Stimulated activated CD8-positive, alpha-beta memory T cell treated with anti-CD3 and anti-CD28 coated beads, Interleukin-4, amount 100 ng/mL, for 1 hour (primary cell): ENCODE results near the gene MAPK1.
"Not testable (repeated sequence)": the region's sequence is repeated elsewhere in the genome, so short reads cannot be mapped to it uniquely, and the experiment has no call there.

Experiments used
- DNase-seq, 2 donors: peaks; one replicate each; pipeline ENCODE4 v3.0.0-alpha.2; 2020; ENCODE audit warnings: low read depth in 2 of 2, low spot score in 1 of 2

The MAPK1 gene

GRCh38 chr22:21867528-21868266 is at the start of gene MAPK1:
Gene MAPK1 (minus strand): TSS chr22:21867645. CDS start chr22:21867440, 205 bp downstream.
- DNase-seq: peak; percentile 80 to 90

GRCh38 chr22:21916309-21916918 is 49.0 kb upstream of the MAPK1 start:
- DNase-seq: no peak

- no peak for DNase-seq
Observed at GRCh38 chr22:21915624-21916308, 48.3 kb upstream of the MAPK1 start.

GRCh38 chr22:21914033-21914642 is 46.7 kb upstream of the MAPK1 start:
- DNase-seq: not testable (repeated sequence)

- not testable (repeated sequence) for DNase-seq
Observed at GRCh38 chr22:21910367-21910766, 42.9 kb upstream of the MAPK1 start.

GRCh38 chr22:21909871-21910270 is 42.4 kb upstream of the MAPK1 start:
- no peak for DNase-seq

- DNase-seq: no peak
Observed at GRCh38 chr22:21907638-21908522, 40.4 kb upstream of the MAPK1 start.

GRCh38 chr22:21905234-21905633 is 37.8 kb upstream of the MAPK1 start:
- not testable (repeated sequence) for DNase-seq

- no peak for DNase-seq
Observed at GRCh38 chr22:21904250-21904789, 36.9 kb upstream of the MAPK1 start.

- DNase-seq: no peak
Observed at GRCh38 chr22:21903283-21903682, 35.8 kb upstream of the MAPK1 start.

GRCh38 chr22:21902296-21903087 is 35.0 kb upstream of the MAPK1 start:
- DNase-seq: no peak

- no peak for DNase-seq
Observed at GRCh38 chr22:21898354-21898896, 31.0 kb upstream of the MAPK1 start.

GRCh38 chr22:21896951-21897513 is 29.6 kb upstream of the MAPK1 start:
- no peak for DNase-seq

GRCh38 chr22:21896275-21896674 is 28.8 kb upstream of the MAPK1 start:
- DNase-seq: not testable (repeated sequence)

- DNase-seq: no peak
Observed at GRCh38 chr22:21894799-21895198, 27.4 kb upstream of the MAPK1 start.

- no peak for DNase-seq
Observed at GRCh38 chr22:21889251-21889990, 22.0 kb upstream of the MAPK1 start.

GRCh38 chr22:21887841-21888240 is 20.4 kb upstream of the MAPK1 start:
- DNase-seq: no peak

GRCh38 chr22:21883930-21884329 is 16.5 kb upstream of the MAPK1 start:
- DNase-seq: not testable (repeated sequence)
